Measurements from ENCODE around the gene EHF. TPM values are rescaled to one million over a fixed set of nuclear protein-coding genes. Genes with fewer than 3 reads are reported as not detected.

The EHF gene
- total RNA-seq, 1 experiment from 2014 or later: 37.0 TPM

GRCh38 chr11:34609187-34609751, 11.6 kb upstream of the EHF start:
- peaks cover 7% of the 10 kb centered on the region for H3K4me1 ChIP-seq (ENCODE audit: insufficient read depth, low read length)
- ATAC-seq (no peak), DNase-seq (no peak)
- intact Hi-C loops (cut with micrococcal nuclease): no loop called here
- TF ChIP-seq EZH2phosphoT487 (IDR thresholded peaks at IDR 0.05; ENCODE audit: borderline replicate concordance, low read length) (no peak), EZH2 (IDR thresholded peaks at IDR 0.05; ENCODE audit: low read length, unreplicated experiment) (no peak), CTCF (conservative IDR thresholded peaks at IDR 0.05; ENCODE audit: low read depth, low read length) (no peak)
- no peaks in the 10 kb centered on the region for H3F3A ChIP-seq (ENCODE audit: low read length, unreplicated experiment)
- POLR2A ChIA-PET (ENCODE audit: unreplicated experiment): no interaction called here
- no peak overlapping the region for H3K4me2 ChIP-seq (ENCODE audit: low read length)
- no peaks in the 10 kb centered on the region for H4K20me1 ChIP-seq (ENCODE audit: low read length)
- no peak overlapping the region for H2AFZ ChIP-seq (ENCODE audit: low read length)
- no peaks in the 10 kb centered on the region for H3K79me2 ChIP-seq (ENCODE audit: low read length)
- H3K9me3 ChIP-seq (ENCODE audit: low read length): no peaks in the 10 kb centered on the region
- CTCF ChIA-PET: no interaction called here
- H3K4me3 ChIP-seq (ENCODE audit: low read length): no peak overlapping the region
- 0 out of 2 replicates have a peak, but pooled peaks cover 4% of the 10 kb centered on the region for H3K9me2 ChIP-seq (replicated peaks; ENCODE audit: low read length)
- no peak overlapping the region for H3K9ac ChIP-seq (ENCODE audit: low read length)
- no peak overlapping the region for H3K27ac ChIP-seq (ENCODE audit: low read length)
- no peaks in the 10 kb centered on the region for H3K27me3 ChIP-seq (ENCODE audit: low read length)
- no TSS peak for BruUV-seq (replicated peaks)
- H3K36me3 ChIP-seq (ENCODE audit: low read depth, low read length): no peaks in the 10 kb centered on the region

- H2AFZ ChIP-seq (ENCODE audit: low read length): no peak overlapping the region
- H3K9ac ChIP-seq (ENCODE audit: low read length): no peak overlapping the region
- intact Hi-C loops (cut with micrococcal nuclease): no loop called here
- ChIA-PET CTCF (no interaction called here), POLR2A (ENCODE audit: unreplicated experiment) (no interaction called here)
- no peaks in the 10 kb centered on the region for H3K79me2 ChIP-seq (ENCODE audit: low read length)
- TF ChIP-seq EZH2phosphoT487 (IDR thresholded peaks at IDR 0.05; ENCODE audit: borderline replicate concordance, low read length) (no peak), EZH2 (IDR thresholded peaks at IDR 0.05; ENCODE audit: low read length, unreplicated experiment) (no peak), CTCF (conservative IDR thresholded peaks at IDR 0.05; ENCODE audit: low read depth, low read length) (no peak)
- peak; percentile 40 for ATAC-seq
- no peaks in the 10 kb centered on the region for H4K20me1 ChIP-seq (ENCODE audit: low read length)
- peaks cover 6% of the 10 kb centered on the region for H3K4me1 ChIP-seq (ENCODE audit: insufficient read depth, low read length)
- H3K9me3 ChIP-seq (ENCODE audit: low read length): no peaks in the 10 kb centered on the region
- no peaks in the 10 kb centered on the region for H3F3A ChIP-seq (ENCODE audit: low read length, unreplicated experiment)
- 0 out of 2 replicates have a peak, but pooled peaks cover 4% of the 10 kb centered on the region for H3K9me2 ChIP-seq (replicated peaks; ENCODE audit: low read length)
- H3K27me3 ChIP-seq (ENCODE audit: low read length): no peaks in the 10 kb centered on the region
- no peaks in the 10 kb centered on the region for H3K36me3 ChIP-seq (ENCODE audit: low read depth, low read length)
- H3K4me2 ChIP-seq (ENCODE audit: low read length): no peak overlapping the region
- no TSS peak for BruUV-seq (replicated peaks)
- peak; percentile 29 for DNase-seq
- H3K27ac ChIP-seq (ENCODE audit: low read length): no peak overlapping the region
- H3K4me3 ChIP-seq (ENCODE audit: low read length): no peak overlapping the region
Measured at GRCh38 chr11:34609850-34610249, 11.0 kb upstream of the EHF start.

GRCh38 chr11:34610324-34611041, 10.4 kb upstream of the EHF start:
- intact Hi-C loops (cut with micrococcal nuclease): no loop called here
- Histone ChIP-seq H3F3A (ENCODE audit: low read length, unreplicated experiment) (no peaks in the 10 kb centered on the region), H3K79me2 (ENCODE audit: low read length) (no peaks in the 10 kb centered on the region), H4K20me1 (ENCODE audit: low read length) (no peaks in the 10 kb centered on the region), H3K36me3 (ENCODE audit: low read depth, low read length) (no peaks in the 10 kb centered on the region), H3K4me1 (ENCODE audit: insufficient read depth, low read length) (peaks cover 6% of the 10 kb centered on the region), H3K9me3 (ENCODE audit: low read length) (no peaks in the 10 kb centered on the region), H3K9me2 (replicated peaks; ENCODE audit: low read length) (0 out of 2 replicates have a peak, but pooled peaks cover 4% of the 10 kb centered on the region), H3K9ac (ENCODE audit: low read length) (no peak overlapping the region), H3K4me2 (ENCODE audit: low read length) (no peak overlapping the region), H3K4me3 (ENCODE audit: low read length) (no peak overlapping the region), H2AFZ (ENCODE audit: low read length) (no peak overlapping the region), H3K27me3 (ENCODE audit: low read length) (no peaks in the 10 kb centered on the region), H3K27ac (ENCODE audit: low read length) (no peak overlapping the region)
- no peak for TF ChIP-seq CTCF (conservative IDR thresholded peaks at IDR 0.05; ENCODE audit: low read depth, low read length)
- no peak for TF ChIP-seq EZH2 (IDR thresholded peaks at IDR 0.05; ENCODE audit: low read length, unreplicated experiment)
- no peak for TF ChIP-seq EZH2phosphoT487 (IDR thresholded peaks at IDR 0.05; ENCODE audit: borderline replicate concordance, low read length)
- POLR2A ChIA-PET (ENCODE audit: unreplicated experiment): no interaction called here
- BruUV-seq (replicated peaks): no TSS peak
- CTCF ChIA-PET: no interaction called here
- no peak for ATAC-seq
- DNase-seq: no peak
